Measurements from ENCODE around the gene KLC1.

Gene KLC1

GRCh38 chr14:103657471-103657870, 28.5 kb downstream of the KLC1 start:
- DNase-seq (ENCODE audit: low read depth in 2 of 2) = no peak

GRCh38 chr14:103659631-103660030, 30.6 kb downstream of the KLC1 start:
- no peak for DNase-seq (ENCODE audit: low read depth in 2 of 2)

GRCh38 chr14:103662029-103662428, 33.0 kb downstream of the KLC1 start:
- DNase-seq (ENCODE audit: low read depth in 2 of 2) = no peak

GRCh38 chr14:103662591-103662990, 33.6 kb downstream of the KLC1 start:
- DNase-seq (ENCODE audit: low read depth in 2 of 2) = no peak

GRCh38 chr14:103663506-103663905, 34.5 kb downstream of the KLC1 start:
- no peak for DNase-seq (ENCODE audit: low read depth in 2 of 2)

GRCh38 chr14:103667671-103668070, 38.7 kb downstream of the KLC1 start:
- no peak for DNase-seq (ENCODE audit: low read depth in 2 of 2)

GRCh38 chr14:103668117-103668516, 39.1 kb downstream of the KLC1 start:
- DNase-seq (ENCODE audit: low read depth in 2 of 2) = no peak

GRCh38 chr14:103669370-103669769, 40.4 kb downstream of the KLC1 start:
- no peak for DNase-seq (ENCODE audit: low read depth in 2 of 2)

GRCh38 chr14:103671911-103672310, 42.9 kb downstream of the KLC1 start:
- DNase-seq (ENCODE audit: low read depth in 2 of 2) = no peak

- no peak for DNase-seq (ENCODE audit: low read depth in 2 of 2)
These were observed 46.9 kb downstream of the KLC1 start for GRCh38 chr14:103675957-103676356.

- no peak for DNase-seq (ENCODE audit: low read depth in 2 of 2)
These were observed 48.1 kb downstream of the KLC1 start for GRCh38 chr14:103676881-103677675.

- DNase-seq (ENCODE audit: low read depth in 2 of 2) = peak in 1 of 2 donors; percentile 7
These were observed 50.3 kb downstream of the KLC1 start for GRCh38 chr14:103679351-103679750.

- DNase-seq (ENCODE audit: low read depth in 2 of 2) = no peak
These were observed 51.6 kb downstream of the KLC1 start for GRCh38 chr14:103680491-103681231.

GRCh38 chr14:103683139-103683538, 54.1 kb downstream of the KLC1 start:
- DNase-seq (ENCODE audit: low read depth in 2 of 2) = no peak

- DNase-seq (ENCODE audit: low read depth in 2 of 2) = no peak
These were observed 55.5 kb downstream of the KLC1 start for GRCh38 chr14:103684471-103684870.

- no peak for DNase-seq (ENCODE audit: low read depth in 2 of 2)
These were observed 55.9 kb downstream of the KLC1 start for GRCh38 chr14:103684871-103685270.

- DNase-seq (ENCODE audit: low read depth in 2 of 2) = no peak
These were observed 56.5 kb downstream of the KLC1 start for GRCh38 chr14:103685276-103686211.

- no peak for DNase-seq (ENCODE audit: low read depth in 2 of 2)
These were observed 57.9 kb downstream of the KLC1 start for GRCh38 chr14:103686831-103687485.

GRCh38 chr14:103687712-103688111, 58.7 kb downstream of the KLC1 start:
- no peak for DNase-seq (ENCODE audit: low read depth in 2 of 2)

- DNase-seq (ENCODE audit: low read depth in 2 of 2) = no peak
These were observed 59.4 kb downstream of the KLC1 start for GRCh38 chr14:103688441-103688840.
